GM12878 (cell line): ENCODE data around the gene PIP4K2A. TPM values are rescaled to one million over a fixed set of nuclear protein-coding genes. Genes with fewer than 3 reads are reported as not detected.

Source experiments
- BHLHE40 ChIP-seq, 2 experiments: fragments of 450-650 bp in 1 of 2; IDR thresholded peaks; 2 replicates each; pipeline ENCODE4 v1.6.1; 2011 to 2017; ENCODE audit warnings: low read depth in 2 of 2, borderline replicate concordance in 1 of 2, improper control_type of control experiment in 1 of 2, low read length in 1 of 2, mild to moderate bottlenecking in 1 of 2
- CEBPB ChIP-seq, 2 experiments: fragments of 150-350 bp in 1 of 2; IDR thresholded peaks; 2 replicates each; pipeline ENCODE4 v1.6.1; 2012 to 2014; ENCODE audit warnings: low read depth in 2 of 2, low read length in 2 of 2, borderline replicate concordance in 1 of 2, inconsistent platforms in 1 of 2
- JUNB ChIP-seq: IDR thresholded peaks from 2 replicates; pipeline ENCODE4 v1.6.1; 2016; ENCODE audit warnings: antibody characterized with exemption, mild to moderate bottlenecking
- KLF5 ChIP-seq: fragments of 450-650 bp; IDR thresholded peaks from 2 replicates; pipeline ENCODE4 v1.6.1; 2014; ENCODE audit warnings: mild to moderate bottlenecking; ENCODE audit not compliant: partially characterized antibody
- PRDM15 ChIP-seq: fragments of 450-650 bp; formaldehyde crosslinking; IDR thresholded peaks from 2 replicates; pipeline ENCODE4 v1.4.0; 2020; ENCODE audit warnings: mild to moderate bottlenecking, moderate library complexity
- RAD21 ChIP-seq: IDR thresholded peaks from 2 replicates; pipeline ENCODE4 v1.6.1; 2011; ENCODE audit warnings: mild to moderate bottlenecking, low read depth, low read length, moderate library complexity; ENCODE audit not compliant: insufficient read depth
- RUNX3 ChIP-seq: IDR thresholded peaks from 2 replicates; pipeline ENCODE4 v1.6.1; 2012; ENCODE audit warnings: low read length, inconsistent platforms
- SMC3 ChIP-seq: IDR thresholded peaks from 2 replicates; pipeline ENCODE4 v1.6.1; 2011; ENCODE audit warnings: low read length, improper control_type of control experiment, borderline replicate concordance
- SREBF2 ChIP-seq: IDR thresholded peaks from 2 replicates; pipeline ENCODE4 v1.6.1; 2012; ENCODE audit warnings: mild to moderate bottlenecking, low read length
- SUPT20H ChIP-seq: IDR thresholded peaks from 2 replicates; pipeline ENCODE4 v1.6.1; 2011; ENCODE audit warnings: low read depth, mild to moderate bottlenecking, low read length, moderate library complexity, borderline replicate concordance; ENCODE audit not compliant: control insufficient read depth
- ZBTB40 ChIP-seq: fragments of 450-650 bp; IDR thresholded peaks from 2 replicates; pipeline ENCODE4 v1.6.1; 2016; ENCODE audit warnings: mild to moderate bottlenecking, moderate library complexity, borderline replicate concordance
- polyA plus RNA-seq, 11 experiments: library from polyadenylated mRNA; depleted of rRNA in 4 of 11; unstranded in 6 of 11; stranded (reverse) in 5 of 11; fragments of >200 nt; fragmentation: Nextera tagmentation in 4 of 11; fragmentation: Illumina TruSeq in 1 of 11; extraction: Ambion mirVana in 4 of 11; extraction: Trizol in 1 of 11; gene quantifications; 1 replicate in 1 of 11; 2 replicates in 10 of 11; pipeline versions ENCODE4 v1.2.1 to v1.2.3, GENCODE V29; 2011 to 2016; ENCODE audit warnings: inconsistent platforms in 2 of 11, missing spikeins in 2 of 11, low read depth in 1 of 11
- total RNA-seq, 4 experiments: library from RNA; depleted of rRNA in 3 of 4; stranded (reverse); fragments of >200 nt in 3 of 4; fragmentation: Illumina TruSeq in 1 of 4; extraction: Trizol in 1 of 4; gene quantifications; 2 replicates each; pipeline versions ENCODE4 v1.2.1 to v1.2.3, GENCODE V29; 2013 to 2021

PIP4K2A gene
- total and polyA plus RNA-seq, 10 of the 15 experiments (the other 5 are each of a cell fraction or from before 2014, with no cell fraction given) = 54.3 to 139 (median 84.4) TPM

- TF ChIP-seq BHLHE40 (IDR thresholded peaks at IDR 0.05; ENCODE audit: borderline replicate concordance in 1 of 2, low read depth in 2 of 2, low read length in 1 of 2) = no peak
- peak; percentile 53 for TF ChIP-seq JUNB
- no peak for TF ChIP-seq SUPT20H
- TF ChIP-seq KLF5 = no peak
- no peak for TF ChIP-seq CEBPB (IDR thresholded peaks at IDR 0.05; ENCODE audit: borderline replicate concordance in 1 of 2, low read depth in 2 of 2, low read length in 2 of 2)
- no peak for TF ChIP-seq SREBF2
- TF ChIP-seq ZBTB40 = no peak
- 0 out of 2 replicates have a peak, but pooled peaks have one; percentile 10 for TF ChIP-seq SMC3
- no peak for TF ChIP-seq PRDM15 (CRISPR knock-in tag)
- 0 out of 2 replicates have a peak, but pooled peaks have one; percentile 9 for TF ChIP-seq RUNX3
- peak; percentile 19; the same call in 1 of the 2 replicates for TF ChIP-seq RAD21
These were observed 58.9 kb downstream of the PIP4K2A start (continued) for GRCh38 chr10:22655312-22655981.
